NCI-H1930 (cell line): ENCODE data around the gene GPR119.
"Not testable (repeated sequence)": the region's sequence is repeated elsewhere in the genome, so short reads cannot be mapped to it uniquely, and the experiment has no call there.

ENCODE experiments used
- DNase-seq, 2 experiments: peaks; one replicate each; lab custom pipeline; 2025; lab: John Stamatoyannopoulos, UW

Gene GPR119

GRCh38 chrX:130339408-130340222, 45.9 kb downstream of the GPR119 start, which contains the start of gene SLC25A14:
Gene SLC25A14, plus strand, starts transcription at chrX:130339919. Its CDS starts 360 bp downstream, at chrX:130340279.
- DNase-seq: peak; percentile 69 to 70

GRCh38 chrX:130338869-130339268, 46.6 kb downstream of the GPR119 start:
- not testable (repeated sequence) for DNase-seq

- no peak for DNase-seq
Observed at GRCh38 chrX:130336531-130336930, 48.9 kb downstream of the GPR119 start.
